IPS-18c (cell line): ENCODE measurements around the gene CD99L2.

ENCODE experiments used
- H3K4me3 ChIP-seq: 2 replicates; pipeline ENCODE4 v1.7.0; 2013; ENCODE audit warnings: low read depth, mild to moderate bottlenecking, low read length, moderate library complexity; ENCODE audit not compliant: insufficient read depth
- H3K9me3 ChIP-seq: one replicate; pipeline ENCODE4 v1.6.1; 2013; ENCODE audit warnings: mild to moderate bottlenecking, low read length, moderate library complexity; ENCODE audit not compliant: control insufficient read depth, insufficient read depth

Gene CD99L2

DNA sequence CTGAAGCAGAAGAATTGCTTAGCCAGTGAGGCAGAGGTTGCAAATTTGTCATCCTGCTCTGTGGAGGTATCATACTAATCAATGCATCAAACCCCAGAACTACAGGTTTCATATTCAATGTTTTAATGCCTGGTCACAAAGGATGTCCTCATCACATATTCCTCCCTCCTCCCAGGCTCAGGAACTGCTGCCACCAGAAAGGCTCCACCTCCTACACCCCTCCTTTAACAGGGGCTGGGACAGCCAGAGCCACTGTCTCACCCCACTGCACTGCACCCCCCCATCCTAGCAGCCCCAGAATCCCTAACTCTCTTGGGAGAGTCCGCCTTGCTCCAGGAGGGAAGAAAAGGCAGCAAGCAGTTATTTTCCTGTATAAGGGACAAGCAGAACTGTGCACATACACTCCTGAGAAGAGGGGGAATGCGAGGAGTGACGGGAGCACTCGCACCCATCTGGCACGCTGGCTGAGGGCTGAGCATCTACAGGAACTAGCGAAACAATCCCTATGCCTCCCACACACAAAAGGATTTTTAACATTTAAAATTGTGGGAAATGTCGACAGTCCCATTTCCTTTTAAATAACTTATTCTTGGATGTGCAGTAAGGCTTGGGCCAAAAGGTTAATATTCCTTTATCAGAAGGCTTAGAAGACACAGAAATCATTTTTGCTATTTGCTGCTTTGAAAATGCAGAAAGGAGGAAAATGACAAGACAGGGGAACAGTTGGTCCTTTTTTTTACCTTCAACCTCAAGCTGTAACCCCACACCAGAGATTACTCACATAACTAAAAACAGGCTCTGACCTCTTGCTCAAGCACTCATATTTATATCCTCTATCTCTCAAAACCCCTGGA lies 27.8 kb downstream of the CD99L2 start:
- no peak overlapping the region for H3K4me3 ChIP-seq

DNA sequence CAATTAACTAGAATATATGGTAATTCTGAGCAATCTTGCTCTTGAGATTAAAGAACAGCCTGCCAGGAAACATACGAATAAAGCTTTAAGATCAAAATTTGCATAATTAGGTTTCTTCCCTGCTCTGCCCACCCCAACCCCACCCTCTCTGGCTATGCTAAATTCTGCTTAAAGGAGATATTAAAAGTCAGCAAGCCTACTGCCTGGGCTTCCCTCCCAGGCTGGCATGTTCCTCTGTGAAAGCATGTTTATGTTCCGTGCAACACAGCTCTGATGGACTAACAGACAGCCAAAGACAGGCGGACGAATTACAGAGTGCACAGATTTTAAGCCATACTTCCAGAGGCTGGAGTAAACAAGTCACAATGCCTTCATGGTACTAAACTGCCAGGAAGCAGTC lies 28.4 kb downstream of the CD99L2 start:
- Histone ChIP-seq H3K9me3 (peaks cover 2% of the 10 kb centered on the region), H3K4me3 (no peak overlapping the region)

More for the DNA sequence above, 27.8 kb downstream of the CD99L2 start:
- peaks cover 2% of the 10 kb centered on the region for H3K9me3 ChIP-seq

DNA sequence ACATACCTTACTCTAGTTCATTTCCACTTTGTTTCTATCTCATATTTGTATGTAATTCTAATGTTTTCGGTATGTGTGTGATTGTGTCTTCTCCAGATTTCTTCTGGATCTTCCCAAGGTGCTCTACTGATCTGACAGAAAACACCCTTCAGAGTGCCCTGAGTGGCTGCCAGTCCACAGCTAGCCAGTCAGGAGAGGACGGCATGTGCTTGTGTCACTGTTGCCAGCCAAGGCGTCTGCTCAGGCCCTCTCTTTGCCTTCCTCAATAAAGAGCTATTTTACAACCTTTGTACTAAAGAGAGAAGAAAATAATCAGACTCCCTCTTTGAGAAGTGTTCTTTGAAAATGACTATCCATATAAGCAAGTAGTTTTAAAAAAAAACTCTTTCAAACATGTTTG lies 29.0 kb downstream of the CD99L2 start:
- H3K9me3 ChIP-seq: peaks cover 2% of the 10 kb centered on the region
- H3K4me3 ChIP-seq: no peak overlapping the region

DNA sequence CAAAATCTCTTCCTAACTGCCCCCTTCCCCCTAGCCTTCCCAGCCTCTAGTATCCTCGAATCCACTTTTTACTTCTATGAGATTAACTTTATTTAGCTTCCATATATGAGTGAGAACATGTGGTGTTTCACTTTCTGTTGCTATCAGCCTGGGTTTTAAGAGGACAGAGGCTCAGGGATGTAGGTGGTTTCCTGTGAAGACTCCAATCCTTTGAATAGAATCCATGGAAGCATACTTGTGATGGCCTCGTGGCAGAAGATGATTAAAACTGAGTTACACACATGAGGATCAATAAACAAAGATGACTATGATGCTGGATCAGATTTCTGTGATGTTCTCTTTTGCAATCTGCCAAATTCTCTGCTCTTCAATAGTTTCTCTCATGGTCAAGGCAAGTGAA lies 29.8 kb downstream of the CD99L2 start:
- H3K9me3 ChIP-seq: no peaks in the 10 kb centered on the region
- H3K4me3 ChIP-seq: no peak overlapping the region

DNA sequence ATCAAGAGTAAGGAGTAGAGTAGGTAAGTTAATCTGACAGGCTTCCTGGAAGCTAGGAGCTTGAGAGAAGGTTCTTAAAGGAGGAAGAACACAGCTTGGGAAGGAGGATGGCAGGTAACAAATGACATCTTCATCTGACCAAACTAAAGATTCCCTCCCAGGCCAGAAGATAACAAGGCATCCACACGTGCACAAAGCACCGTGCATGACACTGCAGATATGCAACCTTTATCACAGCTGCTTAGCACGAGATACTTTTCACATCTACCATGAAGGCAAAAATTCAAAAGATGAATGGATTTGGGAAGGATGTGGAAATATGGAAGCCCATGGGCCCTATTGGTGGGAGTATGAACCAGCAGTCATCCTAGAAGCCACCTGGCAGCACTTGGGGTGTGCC lies 34.3 kb downstream of the CD99L2 start:
- no peaks in the 10 kb centered on the region for H3K9me3 ChIP-seq

DNA sequence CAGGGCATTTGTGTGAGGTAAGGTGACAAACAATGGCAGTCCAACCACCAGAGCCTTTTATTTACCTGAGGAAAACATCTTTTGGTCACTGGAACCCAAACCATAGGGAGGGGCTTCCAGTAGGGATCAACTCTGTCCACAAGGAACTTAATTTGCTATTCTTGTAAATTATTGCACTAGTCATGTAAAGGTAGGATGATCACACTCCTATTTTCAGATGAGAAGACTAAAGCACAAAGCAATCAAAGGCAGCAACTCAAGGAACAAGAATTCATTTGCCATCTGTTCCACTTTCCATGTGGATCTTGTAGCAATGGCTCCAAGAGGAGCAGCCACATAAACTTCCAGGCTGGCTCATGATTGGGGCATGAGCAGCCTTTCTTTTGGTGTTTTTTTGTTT lies 35.3 kb downstream of the CD99L2 start:
- H3K9me3 ChIP-seq: no peaks in the 10 kb centered on the region
- no peak overlapping the region for H3K4me3 ChIP-seq

More for the DNA sequence above, 34.3 kb downstream of the CD99L2 start:
- H3K4me3 ChIP-seq: no peak overlapping the region

DNA sequence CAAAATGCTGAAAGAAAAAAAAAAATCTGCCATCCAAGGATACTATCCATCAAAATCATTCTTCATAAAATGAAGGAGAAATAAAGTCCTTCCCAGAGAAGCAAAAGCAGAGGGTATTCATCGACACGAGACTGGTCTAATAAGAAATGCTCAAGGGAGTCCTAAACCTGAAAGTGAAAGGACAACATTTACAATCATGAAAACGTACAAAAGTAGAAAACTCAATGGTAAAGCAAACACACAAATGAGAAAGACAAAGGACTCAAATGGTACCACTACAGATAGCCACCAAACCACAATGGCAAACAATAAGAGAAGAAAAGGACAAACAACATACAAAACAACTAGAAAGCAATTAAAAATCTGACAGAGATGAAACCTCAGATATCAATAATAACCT lies 41.0 kb downstream of the CD99L2 start:
- Histone ChIP-seq H3K9me3 (no peaks in the 10 kb centered on the region), H3K4me3 (no peak overlapping the region)

DNA sequence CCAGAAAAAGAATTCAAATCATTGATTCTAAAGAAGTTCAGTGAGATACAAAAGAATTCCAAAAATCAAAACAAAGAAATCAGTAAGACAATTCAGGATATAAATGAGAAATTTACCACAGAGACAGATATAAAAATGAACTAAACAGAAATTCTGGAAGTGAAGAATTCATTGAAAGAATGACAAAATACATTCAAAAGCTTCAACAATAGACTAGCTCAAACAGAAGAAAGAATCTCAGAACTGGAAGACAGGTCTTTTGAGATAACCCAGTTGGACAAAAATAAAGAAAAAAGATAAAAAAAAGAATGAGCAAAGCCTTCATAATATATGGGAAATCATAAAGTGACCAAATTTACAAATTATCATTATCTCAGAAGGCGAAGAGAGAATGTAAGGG lies 41.7 kb downstream of the CD99L2 start:
- Histone ChIP-seq H3K9me3 (no peaks in the 10 kb centered on the region), H3K4me3 (no peak overlapping the region)

DNA sequence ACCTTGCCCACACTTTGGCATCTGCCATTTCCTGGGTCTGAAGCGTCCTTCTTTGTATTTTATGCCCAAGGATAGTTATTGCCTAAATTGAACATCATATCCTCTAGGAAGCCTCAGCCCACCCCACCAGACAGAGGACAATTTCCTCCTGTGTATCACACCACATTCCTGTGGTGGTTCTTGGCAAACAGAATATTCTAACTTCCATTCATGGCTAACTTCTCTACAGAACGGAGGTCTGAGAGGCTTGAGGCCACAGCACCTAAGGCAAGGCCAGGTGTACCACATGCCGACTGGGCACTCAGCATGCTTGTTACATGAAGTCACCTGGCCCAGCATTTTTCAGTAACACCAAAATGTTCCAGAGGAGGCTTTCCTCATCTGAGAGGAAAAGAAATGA lies 42.4 kb downstream of the CD99L2 start:
- Histone ChIP-seq H3K4me3 (no peak overlapping the region; the same call in 1 of the 2 replicates), H3K9me3 (no peaks in the 10 kb centered on the region)

DNA sequence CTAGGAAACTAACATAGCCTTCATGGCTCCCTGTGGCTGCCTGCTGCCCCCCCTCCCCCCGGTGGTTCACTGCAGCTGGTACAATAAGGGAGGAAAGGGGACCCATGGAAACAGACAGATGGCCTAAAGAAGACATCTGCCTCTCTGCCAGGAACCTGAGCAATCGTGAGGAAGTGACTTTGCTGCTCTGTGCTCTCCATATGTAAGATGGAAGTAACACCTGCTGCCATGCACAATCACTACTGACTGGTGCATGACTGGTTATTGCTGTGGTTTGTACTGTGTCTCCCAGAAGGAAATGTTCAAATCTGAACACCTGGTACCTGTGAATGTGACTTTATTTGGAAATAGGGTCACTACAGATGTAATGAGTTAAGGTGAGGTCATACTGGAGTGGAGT lies 43.6 kb downstream of the CD99L2 start:
- no peak overlapping the region for H3K4me3 ChIP-seq
- no peaks in the 10 kb centered on the region for H3K9me3 ChIP-seq

DNA sequence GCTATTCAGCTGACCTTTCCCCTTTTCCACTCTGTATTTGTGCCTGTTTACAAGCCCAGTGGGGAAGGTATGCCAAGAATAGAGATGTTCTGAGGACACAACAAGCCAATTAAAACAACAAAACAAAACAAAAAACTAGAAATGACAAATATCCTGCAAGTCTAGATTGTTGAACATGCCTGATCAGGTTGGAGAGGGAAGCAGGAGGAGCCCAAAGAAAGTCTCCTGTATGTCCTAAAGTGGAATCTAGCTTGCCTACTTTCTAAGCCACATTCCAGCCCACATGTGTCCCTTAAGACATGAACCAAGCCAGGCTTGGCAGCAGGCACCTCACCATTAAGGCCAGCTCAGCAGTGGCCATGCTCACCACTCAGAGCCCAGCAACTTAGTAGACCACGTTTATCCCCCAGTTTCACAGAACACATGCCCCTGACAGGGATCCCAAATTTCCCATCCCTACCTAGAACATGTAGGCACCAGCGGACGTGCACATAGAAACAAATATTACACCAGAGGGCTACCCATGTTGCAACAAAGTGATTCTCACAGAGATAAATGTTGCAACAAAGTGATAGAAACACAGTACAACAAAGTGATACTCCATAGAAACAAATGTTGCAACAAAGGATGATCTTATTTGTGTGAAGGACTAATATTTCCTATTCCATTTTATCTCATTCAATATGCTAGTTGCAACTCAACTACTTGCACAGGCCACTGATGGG lies 48.3 kb downstream of the CD99L2 start:
- no peaks in the 10 kb centered on the region for H3K9me3 ChIP-seq

DNA sequence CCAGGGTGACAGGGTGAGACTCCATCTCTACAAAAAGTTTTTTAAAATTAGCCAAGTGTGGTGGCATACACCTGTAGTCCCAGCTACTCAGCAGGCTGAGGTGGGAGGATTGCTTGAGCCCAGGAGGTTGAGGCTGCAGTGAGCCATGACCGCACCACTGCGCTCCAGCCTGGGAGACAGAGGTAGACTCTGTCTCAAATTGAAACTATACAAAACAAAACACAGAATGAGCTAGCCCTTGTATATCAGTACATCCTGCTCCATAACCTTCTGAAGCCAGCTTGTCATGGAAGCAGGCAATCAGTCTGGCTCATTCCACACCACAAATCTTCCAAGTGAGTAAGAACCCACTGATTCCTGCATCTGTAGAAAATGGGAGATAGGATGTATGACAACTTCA lies 49.0 kb downstream of the CD99L2 start:
- H3K4me3 ChIP-seq: no peak overlapping the region

More for the DNA sequence above, 48.3 kb downstream of the CD99L2 start:
- no peak overlapping the region for H3K4me3 ChIP-seq

DNA sequence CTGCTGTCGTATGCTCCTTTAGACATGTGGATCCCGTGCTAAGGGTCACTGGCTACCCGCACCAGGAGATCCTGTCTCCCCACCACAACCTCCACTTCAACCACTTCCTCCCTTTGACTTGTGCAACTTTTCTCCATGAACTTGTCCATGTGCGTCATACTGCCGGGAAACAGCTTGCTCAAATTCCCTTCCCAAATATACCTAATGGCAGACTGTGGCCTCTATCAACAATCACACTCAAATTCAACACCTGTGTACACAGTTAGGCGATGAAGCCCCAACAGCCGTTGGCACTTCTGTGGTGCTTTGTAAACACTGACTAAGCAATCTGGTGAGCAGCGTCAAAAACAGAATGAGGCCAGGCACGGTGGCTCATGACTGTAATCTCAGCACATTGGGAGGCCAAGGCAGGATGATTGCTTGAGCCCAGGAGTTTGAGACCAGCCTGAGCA lies 49.5 kb downstream of the CD99L2 start:
- Histone ChIP-seq H3K4me3 (no peak overlapping the region), H3K9me3 (no peaks in the 10 kb centered on the region)

More for the DNA sequence above, 49.0 kb downstream of the CD99L2 start:
- H3K9me3 ChIP-seq: no peaks in the 10 kb centered on the region

DNA sequence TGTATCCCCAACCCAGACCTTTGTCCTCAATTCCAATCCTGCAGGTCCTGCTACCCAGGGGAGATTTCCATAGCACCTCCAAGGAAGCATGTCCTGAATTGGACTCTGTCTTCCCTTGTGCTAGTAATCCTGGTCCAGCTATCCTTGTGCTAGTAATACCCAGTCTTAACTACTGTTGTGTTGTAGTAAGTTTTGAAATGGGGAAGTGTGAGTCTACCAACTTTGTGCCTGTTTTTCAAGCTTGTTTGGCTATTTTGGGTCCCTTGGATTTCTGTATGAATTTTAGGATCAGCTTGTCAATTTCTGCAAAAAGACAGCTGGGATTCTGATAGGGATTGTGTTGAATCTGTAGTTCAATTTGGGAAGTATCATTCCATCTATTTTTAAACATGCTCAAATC lies 51.4 kb downstream of the CD99L2 start:
- no peak overlapping the region for H3K4me3 ChIP-seq
- H3K9me3 ChIP-seq: no peaks in the 10 kb centered on the region

DNA sequence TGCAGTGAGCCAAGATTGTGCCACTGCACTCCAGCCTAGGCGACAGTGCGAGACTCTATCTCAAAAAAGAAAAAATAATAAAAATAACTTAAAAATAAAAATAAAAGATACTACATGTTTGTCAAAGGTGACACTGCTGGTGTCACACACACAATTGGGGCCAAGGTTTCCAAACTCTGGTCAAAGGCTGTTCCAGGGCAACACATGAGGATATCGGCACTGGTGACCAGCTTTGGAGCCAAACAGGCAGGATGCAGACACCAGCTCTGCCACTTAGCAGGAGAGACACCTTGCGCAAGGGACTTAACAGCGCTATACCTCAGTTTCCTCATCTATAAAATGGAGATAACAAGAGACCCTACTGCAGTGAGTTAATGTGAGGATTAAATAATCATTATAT lies 52.3 kb downstream of the CD99L2 start:
- H3K4me3 ChIP-seq: no peak overlapping the region
- H3K9me3 ChIP-seq: no peaks in the 10 kb centered on the region

DNA sequence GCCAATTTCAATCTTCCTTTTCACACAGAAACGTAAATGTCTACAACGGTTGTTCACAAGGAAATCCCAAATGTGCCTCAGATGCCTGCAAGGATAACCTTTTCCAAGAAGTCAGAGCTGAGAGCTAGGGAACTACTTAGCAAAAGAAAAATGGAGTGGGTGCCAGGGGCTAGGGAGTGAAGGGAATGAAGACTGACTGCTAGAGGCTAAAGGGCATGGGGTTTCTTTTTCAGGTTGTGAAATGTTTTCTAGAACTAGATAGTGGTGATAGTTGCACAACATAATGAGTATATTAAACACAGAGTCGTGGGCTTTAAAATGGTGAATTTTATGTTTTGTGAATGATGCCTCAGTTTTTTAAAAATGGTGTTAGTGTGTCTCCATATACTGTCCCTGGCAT lies 53.4 kb downstream of the CD99L2 start:
- Histone ChIP-seq H3K9me3 (no peaks in the 10 kb centered on the region), H3K4me3 (no peak overlapping the region)

DNA sequence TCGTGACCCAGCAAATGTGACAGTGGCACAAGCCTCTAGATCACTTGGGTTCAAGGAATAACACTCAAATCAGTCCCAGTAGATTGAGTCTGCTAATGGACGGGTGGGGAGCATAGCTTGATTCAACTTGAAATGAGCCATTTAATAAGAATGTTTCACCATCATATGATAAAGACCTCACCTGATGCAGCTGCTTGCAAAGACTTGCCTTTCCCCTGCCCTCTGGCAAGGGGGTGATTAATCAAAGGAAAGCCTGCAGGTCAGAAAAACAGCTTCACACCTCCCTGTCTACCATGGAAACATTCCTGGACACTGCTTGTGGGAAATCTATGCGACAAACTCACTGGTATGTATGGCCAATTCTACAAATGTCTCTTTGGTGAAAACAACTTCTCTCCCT lies 54.5 kb downstream of the CD99L2 start:
- Histone ChIP-seq H3K4me3 (no peak overlapping the region), H3K9me3 (no peaks in the 10 kb centered on the region)

DNA sequence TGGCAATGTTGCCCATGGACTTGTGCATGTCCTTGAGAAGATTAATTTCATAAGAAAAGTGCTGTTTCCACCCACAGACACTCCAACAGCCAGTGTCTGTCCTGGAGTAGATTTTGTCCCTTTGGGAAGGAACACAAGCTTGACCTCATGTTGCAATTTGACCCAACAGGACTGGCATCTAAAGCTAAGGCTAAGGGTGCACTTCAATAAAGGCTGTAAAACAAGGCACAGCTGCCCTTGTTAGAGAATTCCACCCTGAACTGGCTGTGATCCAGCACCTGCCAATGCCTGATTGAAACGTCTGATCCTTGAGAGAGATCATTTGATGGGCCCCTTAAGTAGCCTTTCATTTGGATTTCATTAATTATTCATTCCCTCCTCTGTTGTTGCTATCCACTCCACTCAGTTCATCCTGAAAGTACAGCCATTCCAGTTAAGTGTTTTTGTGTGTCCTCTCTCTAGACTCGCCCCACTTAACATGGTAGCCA lies 56.2 kb downstream of the CD99L2 start:
- H3K9me3 ChIP-seq: peaks cover 2% of the 10 kb centered on the region
- H3K4me3 ChIP-seq: no peak overlapping the region
